ENCODE results near the gene KCTD5. TPM values are rescaled to one million over a fixed set of nuclear protein-coding genes. Genes with fewer than 3 reads are reported as not detected.
"Not testable (repeated sequence)": the region's sequence is repeated elsewhere in the genome, so short reads cannot be mapped to it uniquely, and the experiment has no call there.

Gene KCTD5
- total RNA-seq, 4 donors from 2014 or later: 15.1 to 31.1 (median 19.5) TPM

DNA sequence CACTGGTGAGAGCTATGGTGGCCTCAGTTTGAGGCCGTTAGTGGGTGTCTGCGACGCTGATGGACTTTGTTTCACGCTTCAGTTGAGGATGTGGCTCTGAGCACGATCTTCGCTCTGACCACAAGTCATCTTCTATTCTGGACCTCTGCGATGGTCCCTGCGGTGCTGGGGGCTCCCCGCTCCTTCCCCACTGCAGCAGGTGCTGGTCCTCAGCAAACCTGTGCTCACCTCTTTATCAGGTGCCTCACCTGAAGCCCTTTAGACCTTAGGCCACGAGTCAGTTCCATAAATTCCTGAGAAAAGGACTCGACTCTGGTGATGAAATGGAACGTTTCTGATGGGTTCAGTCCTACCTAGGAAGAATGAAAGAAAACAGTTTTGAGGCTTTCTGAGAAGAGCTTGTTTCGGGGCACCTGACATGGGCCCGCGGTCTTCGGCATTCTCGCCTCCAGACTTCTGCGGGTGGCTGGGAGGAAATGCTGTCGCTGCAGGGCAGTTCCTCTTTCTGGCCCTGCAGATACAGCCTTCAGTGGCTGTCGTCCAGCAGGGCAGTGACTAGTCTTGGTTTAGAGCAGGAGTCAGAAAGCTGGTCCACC, 4.7 kb downstream of the KCTD5 start:
- Histone ChIP-seq H3K4me1 (peaks cover 0 to 50% (median 7%) of the 10 kb centered on the region in 3 donors), H3K4me3 (no peak overlapping the region), H3K27ac (no peak overlapping the region), H3K36me3 (peaks cover 0 to 19% of the 10 kb centered on the region in 2 donors), H3K27me3 (no peaks in the 10 kb centered on the region), H3K9me3 (no peaks in the 10 kb centered on the region)
- WGBS, 2 donors (ENCODE audit: low coverage in 1 of 2): 85 to 93% methylated on average over 5 to 15 of the region's 20 CpGs
- no peak for TF ChIP-seq EP300 (IDR thresholded peaks at IDR 0.05)
- TF ChIP-seq, protein P1, sequence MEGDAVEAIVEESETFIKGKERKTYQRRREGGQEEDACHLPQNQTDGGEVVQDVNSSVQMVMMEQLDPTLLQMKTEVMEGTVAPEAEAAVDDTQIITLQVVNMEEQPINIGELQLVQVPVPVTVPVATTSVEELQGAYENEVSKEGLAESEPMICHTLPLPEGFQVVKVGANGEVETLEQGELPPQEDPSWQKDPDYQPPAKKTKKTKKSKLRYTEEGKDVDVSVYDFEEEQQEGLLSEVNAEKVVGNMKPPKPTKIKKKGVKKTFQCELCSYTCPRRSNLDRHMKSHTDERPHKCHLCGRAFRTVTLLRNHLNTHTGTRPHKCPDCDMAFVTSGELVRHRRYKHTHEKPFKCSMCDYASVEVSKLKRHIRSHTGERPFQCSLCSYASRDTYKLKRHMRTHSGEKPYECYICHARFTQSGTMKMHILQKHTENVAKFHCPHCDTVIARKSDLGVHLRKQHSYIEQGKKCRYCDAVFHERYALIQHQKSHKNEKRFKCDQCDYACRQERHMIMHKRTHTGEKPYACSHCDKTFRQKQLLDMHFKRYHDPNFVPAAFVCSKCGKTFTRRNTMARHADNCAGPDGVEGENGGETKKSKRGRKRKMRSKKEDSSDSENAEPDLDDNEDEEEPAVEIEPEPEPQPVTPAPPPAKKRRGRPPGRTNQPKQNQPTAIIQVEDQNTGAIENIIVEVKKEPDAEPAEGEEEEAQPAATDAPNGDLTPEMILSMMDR (IDR thresholded peaks at IDR 0.05): no peak
- no peak for ATAC-seq

DNA sequence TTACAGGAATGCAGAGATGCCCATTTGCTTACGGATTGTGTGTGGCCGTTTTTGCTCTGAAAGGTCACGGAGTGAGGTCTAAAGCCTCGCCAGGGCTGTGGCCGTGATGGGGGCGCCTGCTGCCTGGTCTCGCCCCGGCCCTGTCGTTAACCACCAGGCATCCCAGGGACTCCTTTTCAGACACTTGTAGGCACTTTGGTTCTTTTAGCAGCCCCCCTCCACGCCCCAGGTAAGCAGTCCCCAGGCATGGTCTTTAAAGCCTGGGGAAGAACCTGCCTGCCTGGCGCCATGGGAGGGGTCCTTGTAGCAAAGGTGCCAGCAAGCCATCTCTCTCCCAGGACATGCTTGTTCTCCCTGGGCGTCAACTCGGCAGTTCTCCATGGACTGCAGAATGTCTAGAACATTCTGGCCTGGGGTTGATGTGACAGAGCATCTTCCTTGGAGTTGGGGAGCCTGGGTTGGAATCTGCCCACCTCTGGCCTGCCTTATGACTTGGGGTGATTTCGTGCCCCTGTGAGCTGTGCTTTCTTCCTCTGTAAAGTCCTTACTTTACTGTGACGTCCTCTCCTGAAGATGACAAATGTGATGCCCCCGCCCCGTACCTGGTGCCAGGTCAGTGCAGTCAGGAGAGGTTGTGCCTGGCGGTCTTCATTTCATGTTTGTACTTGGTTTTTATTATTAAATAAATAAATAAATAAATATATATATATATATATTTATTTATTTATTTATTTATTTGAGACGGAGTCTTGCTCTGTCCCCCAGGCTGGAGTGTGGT, 5.4 kb downstream of the KCTD5 start:
- 93 to 96% methylated on average over 5 to 9 of the region's 19 CpGs for WGBS, 2 donors (ENCODE audit: low coverage in 1 of 2)
- peaks cover 0 to 57% (median 14%) of the 10 kb centered on the region in 3 donors for H3K4me1 ChIP-seq
- H3K9me3 ChIP-seq: no peaks in the 10 kb centered on the region
- no peak for ATAC-seq
- no peak for TF ChIP-seq POLR2A (IDR thresholded peaks at IDR 0.05)
- H3K27ac ChIP-seq: no peak overlapping the region
- no peaks in the 10 kb centered on the region for H3K27me3 ChIP-seq
- peaks cover 0 to 25% of the 10 kb centered on the region in 2 donors for H3K36me3 ChIP-seq
- H3K4me3 ChIP-seq: no peak overlapping the region

DNA sequence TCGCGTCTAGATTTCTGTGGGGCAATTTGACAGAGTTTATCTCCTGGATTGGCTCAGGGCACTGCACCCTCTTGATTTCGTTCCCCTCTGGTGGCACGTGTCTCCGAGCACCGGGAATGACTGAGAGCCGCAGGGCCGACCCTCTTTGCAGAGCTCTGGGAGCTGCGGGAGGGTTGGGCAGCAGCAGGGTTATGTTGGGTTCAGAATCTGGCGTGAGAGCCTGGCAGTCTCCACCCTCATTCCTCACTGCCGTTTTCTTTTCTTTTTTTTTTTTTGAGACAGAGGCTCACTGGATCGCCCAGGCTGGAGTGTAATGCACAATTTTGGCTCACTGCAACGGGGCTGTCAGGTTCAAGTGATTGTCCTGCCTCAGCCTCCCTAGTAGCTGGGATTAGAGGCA, 7.1 kb downstream of the KCTD5 start:
- ATAC-seq, H3K27ac ChIP-seq, H3K27me3 ChIP-seq, H3K4me3 ChIP-seq, H3K9me3 ChIP-seq: not testable (repeated sequence)
- peaks cover 0 to 55% (median 12%) of the 10 kb centered on the region in 3 donors for H3K4me1 ChIP-seq
- WGBS, 2 donors (ENCODE audit: low coverage in 1 of 2): 38% methylated on average over 3 of the region's 13 CpGs; no CpG with 5 or more reads in 1 of the 2 donors
- H3K36me3 ChIP-seq: peaks cover 0 to 25% of the 10 kb centered on the region in 2 donors

DNA sequence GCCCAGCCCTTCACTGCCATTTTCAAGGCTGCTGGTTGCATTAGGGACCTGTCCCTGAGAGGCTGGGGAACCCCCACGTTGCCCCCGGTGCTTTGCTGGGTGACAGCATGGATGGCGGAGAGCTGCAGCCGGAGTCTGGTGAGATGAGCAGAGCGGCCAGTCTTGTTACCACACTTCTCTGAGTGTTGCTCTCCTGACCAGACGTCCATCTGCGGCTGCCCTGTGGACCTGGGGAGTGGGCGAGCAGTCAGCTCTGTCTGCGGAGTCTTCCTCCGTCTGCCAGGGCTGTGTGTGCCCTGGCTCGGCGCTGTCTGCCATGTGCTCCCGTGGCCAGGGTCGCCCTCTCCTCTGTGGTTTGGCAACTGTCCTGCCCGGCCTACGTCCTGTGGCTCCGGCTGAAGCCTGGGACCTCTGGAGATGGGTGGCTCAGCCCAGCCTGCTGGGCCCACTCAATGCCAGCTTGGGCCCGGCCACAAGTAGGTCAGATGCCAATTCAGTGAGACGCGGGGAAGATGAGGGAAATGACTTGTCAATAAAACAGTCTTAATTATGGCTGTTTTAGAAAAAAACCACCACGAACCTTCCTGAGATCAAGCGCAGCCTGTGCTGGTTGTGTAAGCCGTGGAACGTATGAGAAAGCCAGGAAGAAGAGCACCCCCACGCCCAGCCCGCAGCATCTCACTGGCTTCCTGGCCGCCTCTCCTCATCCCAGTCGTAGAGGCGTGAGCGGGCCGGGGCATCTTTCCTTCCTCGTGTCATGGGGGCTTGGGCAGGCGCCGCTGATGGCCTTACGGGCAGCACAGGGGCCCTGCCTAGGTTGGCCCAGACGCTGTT, 7.9 kb downstream of the KCTD5 start:
- H3K4me3 ChIP-seq: no peak overlapping the region
- no peaks in the 10 kb centered on the region for H3K9me3 ChIP-seq
- H3K27me3 ChIP-seq: no peaks in the 10 kb centered on the region
- TF ChIP-seq EP300 (IDR thresholded peaks at IDR 0.05): no peak
- TF ChIP-seq POLR2AphosphoS5 (IDR thresholded peaks at IDR 0.05): no peak
- TF ChIP-seq, protein P1 (IDR thresholded peaks at IDR 0.05): no peak
- TF ChIP-seq POLR2A (IDR thresholded peaks at IDR 0.05): no peak
- 89% methylated on average over 5 to 15 of the region's 36 CpGs for WGBS, 2 donors (ENCODE audit: low coverage in 1 of 2)
- no peak for ATAC-seq
- H3K36me3 ChIP-seq: peaks cover 0 to 25% of the 10 kb centered on the region in 2 donors
- peaks cover 0 to 50% (median 10%) of the 10 kb centered on the region in 3 donors for H3K4me1 ChIP-seq
- H3K27ac ChIP-seq: no peak overlapping the region

DNA sequence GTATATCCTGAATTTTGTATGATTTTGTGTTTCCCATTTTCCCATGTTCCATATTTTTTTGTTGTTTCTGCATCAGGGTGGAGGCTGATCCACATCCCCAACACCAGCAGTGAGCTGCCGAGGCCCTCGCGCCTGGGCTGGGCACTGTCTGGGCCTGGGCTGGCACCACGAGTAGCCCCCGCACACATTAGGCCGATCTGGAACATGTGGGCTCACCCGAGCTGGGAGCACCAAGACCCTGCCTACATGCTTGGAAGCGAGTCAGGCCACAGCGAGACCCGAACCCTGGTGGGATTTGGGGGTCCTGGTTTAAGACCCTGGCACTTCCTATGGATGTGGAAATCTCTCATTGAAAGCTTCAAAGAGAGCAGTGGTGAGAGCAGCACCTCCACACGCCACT, 8.5 kb downstream of the KCTD5 start:
- TF ChIP-seq, protein P1 (IDR thresholded peaks at IDR 0.05): no peak
- no peak for TF ChIP-seq POLR2AphosphoS5 (IDR thresholded peaks at IDR 0.05)
- no peak for TF ChIP-seq POLR2A (IDR thresholded peaks at IDR 0.05)
- TF ChIP-seq EP300 (IDR thresholded peaks at IDR 0.05): no peak

More for the DNA sequence above, 8.5 kb downstream of the KCTD5 start:
- no peak overlapping the region for H3K4me3 ChIP-seq
- H3K9me3 ChIP-seq: no peaks in the 10 kb centered on the region
- H3K4me1 ChIP-seq: peaks cover 0 to 50% (median 10%) of the 10 kb centered on the region in 3 donors
- H3K27me3 ChIP-seq: no peaks in the 10 kb centered on the region
- 100% methylated on average over 1 to 3 of the region's 11 CpGs for WGBS, 2 donors (ENCODE audit: low coverage in 1 of 2)
- ATAC-seq: no peak
- peaks cover 0 to 25% of the 10 kb centered on the region in 2 donors for H3K36me3 ChIP-seq
- no peak overlapping the region for H3K27ac ChIP-seq

Data from gastroesophageal sphincter (tissue), 4 donors.